GM18511 (cell line): ENCODE data around the gene UBE2O.

Source experiments
- ATAC-seq: cut with Tn5 transposase; IDR thresholded peaks from one replicate; pipeline ENCODE4 v1.9.1; 2021; ENCODE audit warnings: mild to moderate bottlenecking, moderate library complexity; ENCODE audit not compliant: unreplicated experiment

Gene UBE2O

DNA sequence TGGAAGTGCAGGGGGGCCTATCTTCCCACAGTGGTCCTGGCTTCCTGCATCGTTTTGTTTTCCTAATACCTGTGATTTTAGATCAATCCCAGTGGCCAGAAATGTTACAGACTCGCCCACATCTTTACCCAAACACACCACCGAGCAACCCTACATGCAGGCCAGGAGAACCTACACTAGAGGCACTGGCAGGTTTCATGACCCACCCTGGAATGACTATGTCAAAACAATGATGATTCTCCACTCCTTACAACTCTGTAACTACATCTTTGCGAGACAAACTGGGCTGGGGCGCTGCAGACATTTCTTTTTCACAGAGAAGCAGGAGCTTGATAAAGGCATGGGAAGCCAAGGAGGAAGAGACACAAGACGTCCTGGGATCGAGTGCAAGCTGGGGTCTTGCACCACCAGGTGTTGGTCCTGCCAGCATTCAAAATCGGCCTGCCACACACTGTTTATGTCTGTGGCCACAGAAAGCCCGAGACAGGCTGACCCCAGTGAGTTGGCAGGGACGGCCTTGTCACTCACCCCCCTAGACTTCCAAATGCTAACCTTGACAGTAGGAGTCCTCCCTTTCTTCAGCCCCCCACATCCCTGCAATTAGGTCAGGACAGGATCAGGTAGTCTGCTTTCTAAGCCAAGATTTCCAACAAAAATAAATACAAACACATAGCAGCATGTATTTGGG is 32.5 kb downstream of the UBE2O start:
- no peak for ATAC-seq

DNA sequence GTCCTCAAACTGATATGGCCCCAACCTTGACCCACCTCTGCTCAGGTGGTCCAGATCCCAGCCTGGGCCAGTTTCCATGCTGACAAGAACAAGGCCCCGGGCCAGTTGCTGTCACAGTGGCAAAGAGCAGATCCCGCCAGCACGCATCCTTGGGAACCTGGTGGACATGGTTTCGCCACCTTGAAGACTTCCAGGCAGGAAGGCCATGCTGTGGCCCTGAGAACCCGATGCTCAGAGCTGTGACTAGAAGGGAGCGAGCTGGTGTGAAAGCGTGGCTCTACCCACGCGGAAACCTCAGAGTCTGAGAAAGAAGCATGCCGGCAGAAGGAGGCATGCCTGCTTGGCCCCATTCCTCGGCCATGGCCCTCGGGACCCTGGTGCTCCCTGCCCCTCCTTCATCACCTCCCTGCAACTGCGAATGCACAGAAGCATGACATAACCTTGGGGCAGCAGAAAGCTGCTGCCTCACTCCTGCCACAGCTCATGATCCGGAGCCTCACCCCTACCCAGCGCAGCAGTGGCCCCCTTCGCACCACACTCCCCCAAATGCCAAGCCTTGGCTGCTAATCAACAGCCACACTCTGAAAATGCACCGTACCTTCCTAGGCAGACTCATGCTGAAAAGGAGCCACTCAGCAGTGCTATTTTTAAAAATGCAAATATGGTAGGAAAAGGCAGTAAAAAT is 33.2 kb downstream of the UBE2O start:
- no peak for ATAC-seq

DNA sequence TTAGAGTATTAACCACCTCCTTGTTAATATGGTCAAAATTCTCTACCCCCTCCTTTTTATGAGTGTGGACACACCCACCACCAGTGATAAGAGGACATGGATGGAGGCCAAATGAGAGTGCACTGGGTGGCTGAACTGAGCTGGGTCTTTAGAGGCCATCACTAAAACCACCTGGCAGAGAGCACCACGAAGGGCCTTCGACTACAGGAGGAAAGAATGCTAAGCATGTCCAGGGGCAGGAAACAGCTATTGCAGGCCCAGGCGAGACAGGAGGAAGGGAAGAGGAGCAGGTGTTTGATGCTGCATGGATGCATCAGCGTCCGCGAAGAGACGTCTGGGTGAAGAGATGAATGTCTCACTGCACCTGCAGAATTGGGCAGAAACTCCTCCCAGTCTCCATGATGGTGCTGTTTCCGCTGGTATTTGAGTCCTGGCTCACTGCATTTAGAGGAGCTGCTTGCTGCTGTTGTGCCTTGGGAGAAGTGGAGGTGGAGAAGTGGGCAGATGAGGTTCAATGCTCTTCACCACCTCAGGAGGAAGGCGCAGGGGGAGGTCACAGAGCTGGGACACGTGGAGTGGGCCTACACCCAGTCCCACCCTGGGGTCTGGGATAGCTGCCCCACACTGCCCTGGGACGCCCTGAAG is 35.3 kb downstream of the UBE2O start:
- ATAC-seq, result no peak

DNA sequence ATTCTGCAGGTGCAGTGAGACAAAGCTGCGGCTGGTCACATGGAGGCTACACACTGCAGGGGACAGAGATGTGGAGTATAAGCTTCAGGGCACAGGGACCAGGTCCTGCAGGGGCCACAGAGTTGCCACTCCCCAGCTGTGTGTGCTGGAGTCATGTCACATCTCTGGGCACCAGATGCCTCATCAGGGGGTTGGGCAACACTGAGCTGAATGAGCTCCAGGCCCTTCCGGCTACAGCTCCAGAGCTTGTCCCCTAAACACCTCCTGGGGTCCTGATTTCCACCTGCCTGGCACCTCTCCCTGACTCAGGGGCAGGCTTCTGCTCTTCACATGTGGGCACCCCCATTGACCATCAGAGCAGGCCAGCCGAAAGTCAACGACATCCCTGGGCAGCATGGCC is 36.1 kb downstream of the UBE2O start:
- no peak for ATAC-seq

DNA sequence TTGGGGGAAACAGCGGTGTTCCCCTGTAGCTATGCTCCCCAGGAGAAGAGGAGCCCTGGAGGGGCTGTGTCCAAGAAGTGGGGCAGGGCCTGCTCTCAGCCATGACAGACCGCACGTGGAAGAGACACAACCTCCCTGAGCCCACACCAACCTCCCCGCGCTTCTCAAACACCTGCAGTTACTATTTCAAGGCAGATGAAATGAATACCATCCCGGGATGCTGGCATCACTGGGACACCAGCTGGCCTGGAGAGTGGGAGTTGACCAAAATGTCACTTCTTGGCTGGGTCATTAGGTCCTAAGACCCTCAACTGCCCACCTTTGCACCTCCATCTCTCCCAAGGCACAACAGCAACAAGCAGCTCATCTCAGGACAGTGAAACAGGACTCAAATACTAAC is 36.5 kb downstream of the UBE2O start:
- ATAC-seq, result no peak

DNA sequence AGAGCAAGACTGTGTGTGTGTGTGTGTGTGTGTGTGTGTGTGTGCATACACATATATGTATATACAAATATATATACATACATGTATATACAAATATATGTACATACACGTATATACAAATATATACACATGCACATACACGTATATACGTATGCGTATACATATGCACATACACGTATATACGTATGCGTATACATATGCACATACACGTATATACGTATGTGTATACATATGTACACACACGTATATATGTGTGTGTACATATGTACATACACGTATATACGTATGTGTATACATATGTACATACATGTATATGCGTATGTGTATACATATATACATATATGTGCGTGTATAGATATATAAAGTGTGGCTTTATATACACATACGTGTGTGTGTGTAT is 37.2 kb downstream of the UBE2O start:
- ATAC-seq, result no peak

DNA sequence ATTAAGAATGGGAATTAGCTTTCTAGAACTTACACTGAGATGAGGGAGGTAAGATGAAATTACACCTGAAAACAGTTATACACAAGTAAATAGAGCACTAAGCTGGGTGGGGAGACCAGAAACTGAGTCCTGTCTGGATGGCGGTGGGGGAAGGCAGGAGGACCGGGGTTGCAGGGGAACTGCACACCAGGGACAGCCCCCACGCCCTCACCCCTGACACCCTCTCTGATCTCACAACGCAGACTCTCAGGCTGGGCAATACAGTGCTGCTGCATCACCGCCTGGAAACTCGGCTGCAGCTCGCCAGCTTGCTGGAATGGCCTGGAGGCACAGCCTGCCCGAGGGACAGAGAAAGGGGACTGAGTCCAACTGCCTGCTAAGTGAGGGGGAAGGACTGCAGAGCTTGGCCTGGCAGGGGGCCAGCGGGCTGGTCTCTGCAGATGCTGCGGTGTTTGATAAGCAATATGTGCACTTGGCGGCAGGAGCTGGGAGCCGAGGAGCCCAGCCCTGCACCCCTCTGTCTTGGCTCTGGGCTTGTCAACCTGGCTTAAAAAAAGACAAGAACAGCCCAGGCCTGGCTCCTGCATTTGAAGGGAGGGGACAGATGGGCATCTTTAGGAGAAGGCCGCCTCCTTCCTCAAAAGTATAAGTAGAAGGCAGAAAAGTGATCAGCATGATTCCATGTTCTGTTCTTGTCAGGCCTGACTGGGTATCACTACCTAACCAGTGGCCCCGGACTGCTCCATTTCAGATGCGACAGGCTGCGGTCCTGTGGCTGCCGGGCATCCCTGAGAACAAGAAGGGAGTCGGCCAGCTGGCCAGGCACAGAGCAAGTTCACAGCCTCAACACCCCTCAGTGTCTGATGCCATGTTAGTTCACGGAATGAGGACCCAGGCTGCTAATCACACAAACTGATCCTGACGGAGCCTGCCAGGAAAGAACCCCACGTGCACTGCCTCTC is 38.3 kb downstream of the UBE2O start:
- no peak for ATAC-seq

DNA sequence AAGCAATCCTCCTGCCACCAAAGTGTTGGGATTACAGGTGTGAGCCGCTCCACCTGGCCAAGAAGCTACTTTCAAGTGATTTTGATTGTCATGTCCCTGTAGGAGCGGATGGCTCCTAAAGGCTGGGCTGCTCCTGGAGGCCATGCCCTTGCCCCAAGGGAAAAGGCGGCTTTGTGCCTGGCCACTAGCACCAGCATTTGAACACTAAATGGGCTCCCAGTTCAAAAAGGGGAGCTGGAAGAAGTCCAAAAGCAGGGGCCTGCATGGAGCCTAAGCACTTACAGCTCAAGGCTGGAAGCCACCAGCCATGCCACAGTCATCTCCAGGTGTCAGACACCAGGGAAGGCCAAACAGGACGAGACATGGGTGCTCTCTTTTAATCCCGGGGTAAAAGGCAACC is 41.7 kb downstream of the UBE2O start:
- ATAC-seq, result no peak

DNA sequence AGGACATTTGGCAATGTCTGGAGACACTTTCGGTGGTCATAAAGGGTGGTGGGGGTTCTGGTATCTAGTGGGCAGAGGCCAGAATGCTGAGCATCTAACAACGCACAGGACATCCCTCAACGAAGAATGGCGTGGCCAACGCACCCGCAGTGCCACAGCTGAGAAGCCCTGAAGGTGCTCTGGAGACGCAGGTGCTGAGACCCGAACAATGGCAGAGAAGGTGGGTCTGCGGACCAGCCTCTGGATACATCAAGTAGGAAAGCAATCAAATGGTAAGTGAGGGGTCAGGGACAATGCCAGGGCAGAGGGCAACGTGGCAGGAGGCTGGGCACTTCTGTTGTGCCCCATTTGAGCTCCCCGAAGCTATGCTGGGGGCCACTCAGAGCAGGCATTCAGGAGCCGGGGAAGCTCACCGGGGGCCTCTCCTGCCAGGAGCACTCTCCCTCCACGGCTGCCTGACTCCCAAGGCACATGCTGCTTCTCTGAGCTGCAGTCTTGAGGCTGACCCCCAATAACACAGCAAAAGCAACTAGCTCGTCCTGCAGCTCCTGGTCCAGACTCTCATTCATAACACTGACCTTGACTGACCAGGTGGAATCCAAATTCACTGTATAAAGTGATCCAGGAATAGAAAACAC is 42.5 kb downstream of the UBE2O start:
- no peak for ATAC-seq

DNA sequence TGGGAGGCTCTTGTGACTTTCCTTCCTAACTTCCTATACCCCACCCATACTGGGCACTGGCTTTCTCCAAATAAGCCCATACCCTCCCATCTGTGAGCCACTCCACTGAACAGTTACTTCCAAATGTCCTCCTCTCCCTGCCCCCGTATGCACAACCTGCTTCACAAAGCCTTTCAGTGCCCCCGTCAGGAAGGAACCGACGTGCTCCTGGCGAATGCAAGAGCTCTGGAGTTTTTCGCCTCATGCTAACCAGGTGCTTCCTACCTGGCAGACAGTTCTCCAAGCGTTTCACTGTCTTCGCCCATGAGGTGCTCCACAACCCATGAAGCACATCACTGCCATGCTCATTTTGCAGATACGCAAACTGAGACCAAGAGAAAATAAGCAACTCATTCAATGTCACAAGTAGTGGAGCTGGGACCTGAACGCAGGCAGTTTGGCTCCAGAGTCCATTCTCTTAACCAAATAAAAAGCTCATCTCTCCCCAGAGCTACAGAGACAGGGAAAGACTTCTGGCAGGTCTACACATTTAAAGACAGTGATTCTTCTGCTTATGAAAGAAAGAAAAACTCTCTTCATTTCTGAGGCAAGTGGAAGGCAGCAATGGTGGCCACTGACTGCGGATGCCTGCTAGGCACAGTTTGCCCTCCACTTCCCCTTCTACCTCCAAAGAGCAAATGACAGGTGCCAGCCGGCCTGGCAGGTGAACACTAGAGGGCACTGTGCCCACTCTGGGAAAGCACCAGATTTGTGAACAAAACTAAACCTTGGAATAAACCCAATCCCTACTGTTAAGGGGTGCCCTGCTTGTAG is 44.7 kb downstream of the UBE2O start:
- ATAC-seq, result no peak

DNA sequence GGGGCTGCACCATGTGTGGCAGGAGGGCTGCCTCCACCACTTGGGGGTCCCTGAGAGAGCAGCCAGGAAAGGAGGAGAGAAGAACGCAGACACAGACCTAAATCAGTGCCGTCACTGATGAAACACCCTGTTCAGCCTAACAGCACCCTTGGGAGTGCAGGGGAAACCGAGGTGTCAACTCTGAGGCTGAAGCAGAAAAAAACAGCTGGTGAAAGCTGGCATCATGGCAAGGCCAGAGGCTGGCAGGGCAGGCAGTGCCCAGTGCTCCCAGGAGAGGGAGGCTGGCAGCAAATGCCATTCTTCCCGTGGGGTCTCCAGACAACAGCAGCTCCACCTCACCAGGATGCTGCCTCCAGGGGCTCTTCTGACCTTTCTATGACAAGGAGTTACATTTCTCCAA is 45.4 kb downstream of the UBE2O start:
- ATAC-seq, result no peak

DNA sequence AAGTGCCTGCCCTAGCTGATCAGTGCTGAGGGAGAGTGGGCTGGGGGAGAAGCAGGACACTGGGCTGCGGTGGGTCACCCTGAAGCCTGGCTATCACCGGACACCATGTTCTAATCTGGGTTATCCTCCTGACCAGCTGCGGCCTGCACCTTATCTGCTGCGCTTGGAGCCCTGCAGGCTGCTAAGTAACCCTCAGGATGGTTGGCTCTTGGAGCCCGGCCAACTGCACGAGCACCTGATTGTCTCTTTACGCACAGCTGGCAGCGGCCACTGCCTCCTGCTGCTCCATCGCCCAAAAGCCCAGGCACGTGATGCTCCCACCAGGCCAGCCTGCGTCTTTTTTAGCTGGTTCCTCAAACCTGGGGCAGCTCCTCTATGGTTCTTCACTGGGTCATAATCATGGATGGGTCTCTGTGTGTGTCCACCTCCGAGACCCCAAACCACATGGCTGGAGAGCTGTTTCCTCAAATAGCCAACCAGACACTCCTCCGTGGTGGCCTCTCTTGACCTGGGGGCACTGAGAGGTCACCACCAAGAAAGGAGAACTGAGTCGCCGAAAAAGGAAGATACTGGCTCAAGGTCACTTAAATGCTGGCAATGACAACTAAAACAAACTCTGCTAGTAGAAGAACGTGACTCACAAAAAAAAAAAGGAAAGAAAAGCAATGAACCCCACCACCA is 46.8 kb downstream of the UBE2O start:
- ATAC-seq, result no peak

DNA sequence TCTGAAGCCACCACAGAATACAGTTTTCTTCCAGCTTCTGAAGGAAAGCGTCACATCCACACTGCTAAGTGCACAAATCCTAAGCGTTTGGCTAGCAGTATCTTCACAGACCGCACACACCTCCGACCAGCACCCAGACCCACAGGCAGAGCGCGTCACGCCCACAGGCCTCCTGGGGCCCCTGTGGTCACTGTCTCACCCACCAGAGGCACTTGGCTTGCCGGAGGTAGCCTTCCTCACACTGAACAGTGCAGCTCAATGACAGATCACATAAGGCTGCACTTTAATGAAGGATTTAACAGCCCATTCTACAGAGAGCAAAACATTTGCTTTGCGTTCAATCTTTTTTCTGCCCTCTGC is 47.4 kb downstream of the UBE2O start:
- ATAC-seq, result no peak

DNA sequence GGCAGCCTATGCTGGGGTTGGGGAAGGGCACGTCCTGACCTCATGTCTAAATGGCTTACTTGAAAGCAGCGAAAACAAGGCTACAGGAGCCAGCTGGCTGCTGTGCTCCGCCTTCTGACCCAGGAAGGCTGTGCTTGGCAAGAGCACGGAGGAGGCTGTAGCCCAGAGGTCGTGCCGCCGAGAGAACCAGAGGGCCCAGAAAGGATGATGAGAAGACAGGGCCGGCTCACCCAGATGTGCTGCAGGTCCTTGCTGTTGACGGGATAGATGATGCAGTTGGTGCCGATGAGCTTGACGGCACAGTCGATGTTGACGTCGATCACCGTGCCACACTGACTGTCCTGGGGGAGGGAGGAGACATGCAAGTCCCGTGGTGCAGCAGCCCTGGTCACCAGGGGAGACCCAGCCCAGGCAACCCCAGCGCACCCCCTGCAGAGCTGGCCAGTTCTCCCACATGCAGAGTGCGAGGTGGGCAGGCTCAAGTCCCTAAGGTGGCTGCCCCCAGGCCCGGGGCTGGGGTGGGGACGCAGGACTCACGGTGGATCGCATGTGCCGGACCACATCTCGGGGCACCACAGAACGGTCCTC is 47.9 kb downstream of the UBE2O start:
- no peak for ATAC-seq

DNA sequence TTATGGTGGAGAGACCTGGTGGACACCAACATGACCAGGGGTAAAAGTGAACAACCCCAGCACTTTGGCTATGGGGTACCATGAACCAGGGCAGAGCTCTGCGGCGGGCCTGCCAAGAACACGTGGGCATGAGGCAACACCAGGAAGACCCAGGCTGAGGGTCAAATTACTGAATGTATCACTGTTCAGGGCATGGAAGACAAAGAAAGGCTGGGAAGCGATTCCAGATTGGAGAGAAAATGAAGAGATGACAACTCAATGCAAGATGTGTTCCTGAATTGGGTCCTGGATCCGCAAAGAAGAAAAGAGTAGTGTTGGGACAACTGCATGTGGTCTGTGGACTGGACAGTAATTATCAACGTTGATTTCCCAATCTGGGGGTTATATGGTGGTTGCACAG is 48.7 kb downstream of the UBE2O start:
- ATAC-seq, result no peak

DNA sequence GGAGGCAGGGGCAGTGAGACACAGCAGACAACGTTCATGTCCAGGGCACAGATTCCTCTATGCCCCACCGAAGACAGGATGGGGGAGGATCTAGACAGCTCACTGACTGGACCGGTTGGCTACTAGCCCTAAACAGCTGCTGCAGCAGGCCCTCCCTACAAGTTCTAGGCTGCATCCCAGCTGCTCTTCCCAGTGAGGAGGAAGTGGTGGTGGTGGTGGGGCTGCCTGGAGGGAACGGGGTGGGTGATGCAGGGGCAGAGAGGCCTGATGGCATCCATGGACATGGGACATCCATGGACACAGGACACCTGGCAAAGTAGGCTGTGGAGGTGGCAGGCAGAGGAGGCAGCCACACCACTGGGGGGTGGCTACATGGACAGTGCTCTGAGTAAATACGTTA is 50.2 kb downstream of the UBE2O start:
- ATAC-seq, result no peak

DNA sequence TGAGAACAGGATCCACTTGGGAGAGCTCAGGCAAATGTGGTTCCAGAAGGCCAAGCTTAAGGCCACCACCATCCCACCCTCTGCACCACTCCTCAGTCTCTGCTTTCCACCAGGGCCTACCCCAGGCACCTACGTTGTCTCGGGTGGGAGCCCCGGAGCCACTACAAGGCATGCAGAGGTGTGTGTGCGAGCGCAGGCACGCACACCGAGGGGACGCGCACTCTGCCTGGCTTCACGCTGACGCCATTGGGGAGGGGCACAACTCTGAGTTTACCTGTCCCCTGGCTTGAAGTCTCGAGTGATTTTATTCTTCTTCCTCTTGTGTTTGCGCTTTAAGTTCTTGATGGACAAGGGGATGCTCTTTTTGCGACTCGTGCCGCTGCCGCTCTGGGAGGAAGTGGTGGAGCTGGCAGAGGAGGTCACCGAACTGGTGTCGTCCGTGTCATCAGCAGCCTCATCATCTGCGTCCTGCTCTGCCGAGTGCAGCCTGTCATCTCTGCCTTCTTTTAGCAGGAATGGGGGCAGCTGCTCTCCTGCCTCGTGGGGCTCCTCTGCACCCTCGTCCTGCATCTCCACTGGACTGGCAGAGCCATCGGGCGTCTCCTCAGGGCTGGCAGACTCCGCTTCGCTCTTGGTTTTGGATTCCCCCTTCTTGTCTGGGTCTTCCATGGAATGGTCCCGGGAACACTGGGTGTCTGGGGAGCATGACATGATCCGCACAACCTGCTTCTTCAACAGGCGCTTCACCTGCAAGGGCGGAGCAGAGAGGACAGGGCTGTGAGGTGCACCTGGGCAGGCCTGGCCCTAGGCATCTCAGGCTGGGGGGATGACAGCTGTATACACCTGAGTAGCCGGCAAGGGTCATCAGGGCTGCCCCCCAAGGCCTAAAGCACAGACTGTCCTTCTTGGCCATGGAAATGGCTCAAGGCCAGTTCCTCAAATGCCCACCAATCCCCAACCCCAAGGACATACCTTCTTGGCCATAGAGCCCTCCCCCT is 53.5 kb downstream of the UBE2O start:
- ATAC-seq, result no peak
